Upper lobe of left lung (tissue), 6 donors: Measurements from ENCODE around the gene RMDN3. TPM values are rescaled to one million over a fixed set of nuclear protein-coding genes. Genes with fewer than 3 reads are reported as not detected.

Experiments used
- ATAC-seq, 2 donors: fragments of 200-7000 bp; cut with Tn5 transposase; one replicate each; pipeline ENCODE4 v1.9.1; 2022; ENCODE audit warnings: mild to moderate bottlenecking in 2 of 2, moderate library complexity in 2 of 2; ENCODE audit not compliant: low FRiP score in 2 of 2
- DNase-seq, 2 donors: peaks; one replicate each; pipeline ENCODE4 v3.0.0-alpha.2; 2019 to 2020
- H3K27ac ChIP-seq, 4 donors: fragments of 200-600 bp; sonication (generic); one replicate each; pipeline ENCODE4 v1.5.1; 2016 to 2019
- H3K27me3 ChIP-seq, 4 donors: fragments of 200-600 bp; sonication (generic); one replicate each; pipeline ENCODE4 v1.5.1; 2017 to 2019
- H3K36me3 ChIP-seq, 4 donors: fragments of 200-600 bp; sonication (generic); one replicate each; pipeline ENCODE4 v1.5.1; 2016 to 2019
- H3K4me1 ChIP-seq, 4 donors: fragments of 200-600 bp; sonication (generic); one replicate each; pipeline ENCODE4 v1.5.1; 2018 to 2019
- H3K4me3 ChIP-seq, 4 donors: fragments of 200-600 bp; sonication (generic); one replicate each; pipeline ENCODE4 v1.5.1; 2017 to 2019; ENCODE audit warnings: mild to moderate bottlenecking in 2 of 4, moderate library complexity in 1 of 4
- H3K9me3 ChIP-seq, 4 donors: fragments of 200-600 bp; sonication (generic); one replicate each; pipeline ENCODE4 v1.5.1; 2018 to 2019
- CTCF ChIP-seq, 6 experiments: fragments of 450-650 bp in 4 of 6; fragments of 200-600 bp in 2 of 6; sonication (generic) in 2 of 6; IDR thresholded peaks; one replicate each; pipeline ENCODE4 v1.5.1; 2016 to 2019; ENCODE audit warnings: antibody characterized with exemption in 6 of 6
- EP300 ChIP-seq, 4 donors: sonication (generic); formaldehyde crosslinking; IDR thresholded peaks; one replicate each; pipeline ENCODE4 v1.5.1; 2017; ENCODE audit warnings: antibody characterized with exemption in 4 of 4, control low read depth in 2 of 4
- POLR2A ChIP-seq, 4 donors: fragments of 450-650 bp; IDR thresholded peaks; one replicate each; pipeline ENCODE4 v1.5.1; 2016 to 2017; ENCODE audit warnings: antibody characterized with exemption in 4 of 4, mild to moderate bottlenecking in 2 of 4
- POLR2AphosphoS5 ChIP-seq, 2 donors: sonication (generic); formaldehyde crosslinking; IDR thresholded peaks; one replicate each; pipeline ENCODE4 v1.5.1; 2017; ENCODE audit warnings: antibody characterized with exemption in 2 of 2
- WGBS, 2 donors: methylation state at CpG; one replicate each; pipeline ENCODE4 v1.1.5; 2017 to 2018; 5-methylcytosine and 5-hydroxymethylcytosine counted together
- total RNA-seq, 6 donors: library from RNA; depleted of rRNA in 4 of 6; stranded (reverse); fragments of >200 nt in 4 of 6; gene quantifications; one replicate each; pipeline versions ENCODE4 v1.1.0 to v1.2.1, GENCODE V29; 2016 to 2021
- donor health status: DM: no; HTN: no; CAD: no; lungs with moderate emphysema.
- donor health status: DM: no; HTN: yes; CAD: no; lungs with severe emphysema.

RMDN3 gene
- total RNA-seq, 6 donors from 2014 or later, result 57.3 to 123 (median 105) TPM

- TF ChIP-seq CTCF (IDR thresholded peaks at IDR 0.05), result no peak
- no peak for TF ChIP-seq POLR2A (IDR thresholded peaks at IDR 0.05)
- TF ChIP-seq POLR2AphosphoS5 (IDR thresholded peaks at IDR 0.05), result no peak
- no peak for TF ChIP-seq EP300 (IDR thresholded peaks at IDR 0.05)
- no peak overlapping the region for H3K4me3 ChIP-seq
- H3K9me3 ChIP-seq, result no peaks in the 10 kb centered on the region
- peak overlapping the region in 1 of 4 donors; percentile 29 for H3K27ac ChIP-seq
- WGBS, 2 donors, result 83 to 94% methylated on average over 3 of the region's 3 CpGs
- no peaks in the 10 kb centered on the region for H3K27me3 ChIP-seq
- no peak for ATAC-seq
- no peak for DNase-seq
- peaks cover 0 to 12% (median 6%) of the 10 kb centered on the region in 4 donors for H3K36me3 ChIP-seq
- peaks cover 31 to 54% (median 43%) of the 10 kb centered on the region in 4 donors for H3K4me1 ChIP-seq
Observed at GRCh38 chr15:40790718-40791117, 35.7 kb upstream of the RMDN3 start.

GRCh38 chr15:40789999-40790398 lies 34.9 kb upstream of the RMDN3 start:
- Histone ChIP-seq H3K27ac (peak overlapping the region in 2 of 4 donors; percentile 29 to 48), H3K36me3 (peaks cover 0 to 12% (median 6%) of the 10 kb centered on the region in 4 donors), H3K4me3 (no peak overlapping the region), H3K9me3 (no peaks in the 10 kb centered on the region), H3K4me1 (peaks cover 30 to 46% (median 40%) of the 10 kb centered on the region in 4 donors), H3K27me3 (no peaks in the 10 kb centered on the region)
- DNase-seq (peak in 1 of 2 donors; percentile 33), ATAC-seq (no peak)
- TF ChIP-seq POLR2AphosphoS5 (IDR thresholded peaks at IDR 0.05), result no peak
- TF ChIP-seq CTCF (IDR thresholded peaks at IDR 0.05), result no peak
- no peak for TF ChIP-seq EP300 (IDR thresholded peaks at IDR 0.05)
- TF ChIP-seq POLR2A (IDR thresholded peaks at IDR 0.05), result no peak
- WGBS, 2 donors, result 73 to 79% methylated on average over 8 of the region's 8 CpGs

- H3K36me3 ChIP-seq, result peaks cover 0 to 12% (median 6%) of the 10 kb centered on the region in 4 donors
- H3K27ac ChIP-seq, result peak overlapping the region; percentile 23 to 75 (median 61)
- no peaks in the 10 kb centered on the region for H3K27me3 ChIP-seq
- TF ChIP-seq EP300 (IDR thresholded peaks at IDR 0.05) (no peak), POLR2AphosphoS5 (IDR thresholded peaks at IDR 0.05) (no peak), CTCF (IDR thresholded peaks at IDR 0.05) (no peak), POLR2A (IDR thresholded peaks at IDR 0.05) (no peak)
- ATAC-seq (no peak), DNase-seq (no peak)
- 68 to 83% methylated on average over 5 of the region's 5 CpGs for WGBS, 2 donors
- no peaks in the 10 kb centered on the region for H3K9me3 ChIP-seq
- H3K4me3 ChIP-seq, result no peak overlapping the region
- H3K4me1 ChIP-seq, result peaks cover 30 to 43% (median 38%) of the 10 kb centered on the region in 4 donors
Observed at GRCh38 chr15:40789119-40789518, 34.1 kb upstream of the RMDN3 start.

GRCh38 chr15:40787991-40788390 lies 32.9 kb upstream of the RMDN3 start:
- Histone ChIP-seq H3K4me3 (no peak overlapping the region), H3K4me1 (peaks cover 27 to 39% (median 35%) of the 10 kb centered on the region in 4 donors), H3K9me3 (no peaks in the 10 kb centered on the region), H3K36me3 (peaks cover 0 to 12% (median 6%) of the 10 kb centered on the region in 4 donors), H3K27ac (peak overlapping the region; percentile 64 to 82 (median 78)), H3K27me3 (no peaks in the 10 kb centered on the region)
- TF ChIP-seq POLR2A (IDR thresholded peaks at IDR 0.05), result no peak
- TF ChIP-seq EP300 (IDR thresholded peaks at IDR 0.05), result no peak
- no peak for TF ChIP-seq POLR2AphosphoS5 (IDR thresholded peaks at IDR 0.05)
- no peak for TF ChIP-seq CTCF (IDR thresholded peaks at IDR 0.05)
- DNase-seq, result no peak
- 69 to 73% methylated on average over 6 of the region's 6 CpGs for WGBS, 2 donors
- no peak for ATAC-seq

- TF ChIP-seq EP300 (IDR thresholded peaks at IDR 0.05) (peak in 1 of 4 donors; percentile 51), CTCF (IDR thresholded peaks at IDR 0.05) (no peak), POLR2A (IDR thresholded peaks at IDR 0.05) (peak in 1 of 4 donors; percentile 14), POLR2AphosphoS5 (IDR thresholded peaks at IDR 0.05) (peak; percentile 14 to 25)
- Histone ChIP-seq H3K9me3 (no peaks in the 10 kb centered on the region), H3K27ac (peak overlapping the region; percentile 64 to 82 (median 78)), H3K36me3 (peaks cover 0 to 11% (median 6%) of the 10 kb centered on the region in 4 donors), H3K4me1 (peaks cover 27 to 39% (median 35%) of the 10 kb centered on the region in 4 donors), H3K4me3 (no peak overlapping the region), H3K27me3 (no peaks in the 10 kb centered on the region)
- ATAC-seq (peak; percentile 61 to 63), DNase-seq (peak in 1 of 2 donors; percentile 76)
- WGBS, 2 donors, result 14 to 29% methylated on average over 4 of the region's 4 CpGs
Observed at GRCh38 chr15:40787344-40787841, 32.3 kb upstream of the RMDN3 start.
